ENCODE results near the gene DYRK4.

DYRK4 gene

GRCh38 chr12:4545195-4545594 lies 16.8 kb upstream of the DYRK4 start:
- Histone ChIP-seq H4K20me1 (ENCODE audit: insufficient read depth) (no peaks in the 10 kb centered on the region), H3K79me2 (ENCODE audit: insufficient read depth, low read depth) (peaks cover 12% of the 10 kb centered on the region), H3K27ac (no peak overlapping the region), H3K4me3 (IDR thresholded peaks at IDR 0.05; ENCODE audit: insufficient read depth, low read depth, low read length) (no peak overlapping the region), H2AFZ (ENCODE audit: low read depth) (no peak overlapping the region), H3K27me3 (ENCODE audit: insufficient read depth, low read depth) (no peaks in the 10 kb centered on the region), H3K4me2 (no peak overlapping the region), H3K4me1 (ENCODE audit: low read depth, poor library complexity, severe bottlenecking) (peaks cover 6% of the 10 kb centered on the region), H3K9ac (no peak overlapping the region), H3K36me3 (ENCODE audit: insufficient read depth) (no peaks in the 10 kb centered on the region; the same call in 1 of the 2 replicates)
- TF ChIP-seq CTCF (conservative IDR thresholded peaks at IDR 0.05; ENCODE audit: low read depth, low read length) = no peak

- Histone ChIP-seq H3K27me3 (ENCODE audit: insufficient read depth, low read depth) (no peaks in the 10 kb centered on the region), H3K36me3 (ENCODE audit: insufficient read depth) (no peaks in the 10 kb centered on the region)
- no peak for TF ChIP-seq CTCF (conservative IDR thresholded peaks at IDR 0.05; ENCODE audit: low read depth, low read length)
Observed at GRCh38 chr12:4552191-4552590, 9.8 kb upstream of the DYRK4 start.

GRCh38 chr12:4553943-4554342 lies 8.1 kb upstream of the DYRK4 start:
- Histone ChIP-seq H2AFZ (ENCODE audit: low read depth) (no peak overlapping the region), H3K9ac (no peak overlapping the region), H3K27ac (no peak overlapping the region), H3K27me3 (ENCODE audit: insufficient read depth, low read depth) (no peaks in the 10 kb centered on the region), H3K36me3 (ENCODE audit: insufficient read depth) (no peaks in the 10 kb centered on the region), H3K4me1 (ENCODE audit: low read depth, poor library complexity, severe bottlenecking) (no peaks in the 10 kb centered on the region), H3K79me2 (ENCODE audit: insufficient read depth, low read depth) (no peaks in the 10 kb centered on the region), H3K4me2 (no peak overlapping the region), H4K20me1 (ENCODE audit: insufficient read depth) (no peaks in the 10 kb centered on the region), H3K4me3 (IDR thresholded peaks at IDR 0.05; ENCODE audit: insufficient read depth, low read depth, low read length) (no peak overlapping the region)
- TF ChIP-seq CTCF (conservative IDR thresholded peaks at IDR 0.05; ENCODE audit: low read depth, low read length) = no peak

More at GRCh38 chr12:4552191-4552590, 9.8 kb upstream of the DYRK4 start:
- H3K79me2 ChIP-seq (ENCODE audit: insufficient read depth, low read depth) = no peaks in the 10 kb centered on the region
- no peak overlapping the region for H3K4me3 ChIP-seq (IDR thresholded peaks at IDR 0.05; ENCODE audit: insufficient read depth, low read depth, low read length)
- H4K20me1 ChIP-seq (ENCODE audit: insufficient read depth) = no peaks in the 10 kb centered on the region
- H3K9ac ChIP-seq = no peak overlapping the region
- no peak overlapping the region for H3K4me2 ChIP-seq
- no peaks in the 10 kb centered on the region for H3K4me1 ChIP-seq (ENCODE audit: low read depth, poor library complexity, severe bottlenecking)
- no peak overlapping the region for H3K27ac ChIP-seq
- no peak overlapping the region for H2AFZ ChIP-seq (ENCODE audit: low read depth)

GRCh38 chr12:4555804-4556203 lies 6.2 kb upstream of the DYRK4 start:
- Histone ChIP-seq H3K4me2 (no peak overlapping the region), H3K4me1 (ENCODE audit: low read depth, poor library complexity, severe bottlenecking) (no peaks in the 10 kb centered on the region), H3K27ac (no peak overlapping the region), H2AFZ (ENCODE audit: low read depth) (no peak overlapping the region), H3K9ac (no peak overlapping the region), H3K79me2 (ENCODE audit: insufficient read depth, low read depth) (no peaks in the 10 kb centered on the region), H4K20me1 (ENCODE audit: insufficient read depth) (no peaks in the 10 kb centered on the region), H3K36me3 (ENCODE audit: insufficient read depth) (no peaks in the 10 kb centered on the region), H3K27me3 (ENCODE audit: insufficient read depth, low read depth) (no peaks in the 10 kb centered on the region), H3K4me3 (IDR thresholded peaks at IDR 0.05; ENCODE audit: insufficient read depth, low read depth, low read length) (no peak overlapping the region)
- no peak for TF ChIP-seq CTCF (conservative IDR thresholded peaks at IDR 0.05; ENCODE audit: low read depth, low read length)
